HG03565 (cell line): ENCODE results near the gene APBA1.

Experiments
- ATAC-seq: cut with Tn5 transposase; IDR thresholded peaks from one replicate; pipeline ENCODE4 v1.9.1; 2021; ENCODE audit warnings: mild to moderate bottlenecking, moderate library complexity; ENCODE audit not compliant: unreplicated experiment

APBA1 gene

GRCh38 chr9:69535911-69536310, 136.3 kb downstream of the APBA1 start:
- no peak for ATAC-seq

- ATAC-seq: no peak
Observed at GRCh38 chr9:69535286-69535832, 136.8 kb downstream of the APBA1 start.

GRCh38 chr9:69532396-69532795, 139.8 kb downstream of the APBA1 start:
- ATAC-seq: no peak

- ATAC-seq: no peak
Observed at GRCh38 chr9:69527454-69527853, 144.7 kb downstream of the APBA1 start.

- no peak for ATAC-seq
Observed at GRCh38 chr9:69526699-69527098, 145.5 kb downstream of the APBA1 start.

GRCh38 chr9:69519470-69520240, 152.5 kb downstream of the APBA1 start:
- peak; percentile 86 for ATAC-seq

GRCh38 chr9:69516353-69517322, 155.5 kb downstream of the APBA1 start:
- ATAC-seq: no peak

- ATAC-seq: no peak
Observed at GRCh38 chr9:69515810-69516209, 156.4 kb downstream of the APBA1 start.

- ATAC-seq: no peak
Observed at GRCh38 chr9:69513141-69513820, 158.9 kb downstream of the APBA1 start.

GRCh38 chr9:69504058-69504457, 168.1 kb downstream of the APBA1 start:
- no peak for ATAC-seq

GRCh38 chr9:69502671-69503301, 169.4 kb downstream of the APBA1 start:
- no peak for ATAC-seq

GRCh38 chr9:69500896-69501295, 171.3 kb downstream of the APBA1 start:
- no peak for ATAC-seq

- ATAC-seq: no peak
Observed at GRCh38 chr9:69499959-69500358, 172.2 kb downstream of the APBA1 start.

- ATAC-seq: no peak
Observed at GRCh38 chr9:69499407-69499806, 172.8 kb downstream of the APBA1 start.

- ATAC-seq: no peak
Observed at GRCh38 chr9:69498470-69498869, 173.7 kb downstream of the APBA1 start.

GRCh38 chr9:69497816-69498215, 174.4 kb downstream of the APBA1 start:
- no peak for ATAC-seq

- no peak for ATAC-seq
Observed at GRCh38 chr9:69496846-69497450, 175.2 kb downstream of the APBA1 start.

GRCh38 chr9:69495296-69495695, 176.9 kb downstream of the APBA1 start:
- no peak for ATAC-seq

GRCh38 chr9:69494763-69495162, 177.4 kb downstream of the APBA1 start:
- ATAC-seq: no peak

GRCh38 chr9:69494208-69494607, 178.0 kb downstream of the APBA1 start:
- ATAC-seq: no peak
